Measurements from ENCODE around the gene RAB8B.

- no peak for TF ChIP-seq STAT6 (CRISPR knock-in tag; IDR thresholded peaks at IDR 0.05; ENCODE audit: borderline replicate concordance)
- no peak for TF ChIP-seq MAX (IDR thresholded peaks at IDR 0.05)
- no peak for TF ChIP-seq HMG20B (CRISPR knock-in tag; conservative IDR thresholded peaks at IDR 0.05)
- TF ChIP-seq HOXA3 (CRISPR knock-in tag; IDR thresholded peaks at IDR 0.05): no peak
- no peak for TF ChIP-seq IKZF5 (CRISPR knock-in tag; IDR thresholded peaks at IDR 0.05)
- TF ChIP-seq POGK (CRISPR knock-in tag; conservative IDR thresholded peaks at IDR 0.05): no peak
- no peak for TF ChIP-seq HIVEP1 (CRISPR knock-in tag; IDR thresholded peaks at IDR 0.05)
- no peak for TF ChIP-seq ZNF780A (CRISPR knock-in tag; IDR thresholded peaks at IDR 0.05)
- TF ChIP-seq ZNF616 (CRISPR knock-in tag; IDR thresholded peaks at IDR 0.05; ENCODE audit: low read depth): no peak
- no peak for TF ChIP-seq ZNF562 (CRISPR knock-in tag; IDR thresholded peaks at IDR 0.05; ENCODE audit: borderline replicate concordance)
- no peak for TF ChIP-seq ZMYM2 (CRISPR knock-in tag; IDR thresholded peaks at IDR 0.05)
- no peak for TF ChIP-seq BRD4 (CRISPR knock-in tag; IDR thresholded peaks at IDR 0.05)
Observed at GRCh38 chr15:63241316-63241715, 51.9 kb downstream of the RAB8B start.

Data from HepG2 (cell line).